Heart left ventricle (tissue), 13 donors: ENCODE data around the gene RNU5D-1.

ENCODE experiments used
- POLR2A ChIP-seq, 2 donors: fragments of 450-650 bp; IDR thresholded peaks; one replicate each; pipeline ENCODE4 v1.6.1; 2017; ENCODE audit warnings: antibody characterized with exemption in 2 of 2, mild to moderate bottlenecking in 2 of 2, moderate library complexity in 2 of 2
- TF ChIP-seq, protein P1 (sequence below), 12 donors: fragments of 200-600 bp; sonication (generic) in 4 of 12; IDR thresholded peaks; one replicate each; pipeline versions ENCODE4 v1.5.0 to v1.8.0; 2018 to 2022; ENCODE audit warnings: antibody characterized with exemption in 12 of 12, mild to moderate bottlenecking in 5 of 12
- donor health status: ischemic (EF 13 %, LVEDD 7.1; RV severe dilation, severe dysfunction).
- donor health status: DM: no; HTN: yes; CAD: no.
- donor health status: DM: no; HTN: no; CAD: no.
- donor health status: ischemic (EF 25% LVEDD 6.9; RV normal size, moderate dysfunction).
- donor health status: ischemic (EF 25% LVEDD 5.7; RV mildly dilated, moderate dysfunction).
- donor health status: ischemic (EF 35%, LVEDD 5.7; RV mildly dilated, moderate dysfunction).
- donor health status: nonischemic (EF 11% LVEDD 7.7; RV severe dilation, severe dysfunction).
- donor health status: DM: yes; HTN: yes; CAD: no.
- donor health status: PGD.
- donor health status: ischemic (EF 29% LVEDD 5.4; RV normal size, mild dysfunction).
- donor health status: nonischemic (EF 23%, LVEDD 6.1; RV moderate dilation, normal function).

- TF ChIP-seq, protein P1, sequence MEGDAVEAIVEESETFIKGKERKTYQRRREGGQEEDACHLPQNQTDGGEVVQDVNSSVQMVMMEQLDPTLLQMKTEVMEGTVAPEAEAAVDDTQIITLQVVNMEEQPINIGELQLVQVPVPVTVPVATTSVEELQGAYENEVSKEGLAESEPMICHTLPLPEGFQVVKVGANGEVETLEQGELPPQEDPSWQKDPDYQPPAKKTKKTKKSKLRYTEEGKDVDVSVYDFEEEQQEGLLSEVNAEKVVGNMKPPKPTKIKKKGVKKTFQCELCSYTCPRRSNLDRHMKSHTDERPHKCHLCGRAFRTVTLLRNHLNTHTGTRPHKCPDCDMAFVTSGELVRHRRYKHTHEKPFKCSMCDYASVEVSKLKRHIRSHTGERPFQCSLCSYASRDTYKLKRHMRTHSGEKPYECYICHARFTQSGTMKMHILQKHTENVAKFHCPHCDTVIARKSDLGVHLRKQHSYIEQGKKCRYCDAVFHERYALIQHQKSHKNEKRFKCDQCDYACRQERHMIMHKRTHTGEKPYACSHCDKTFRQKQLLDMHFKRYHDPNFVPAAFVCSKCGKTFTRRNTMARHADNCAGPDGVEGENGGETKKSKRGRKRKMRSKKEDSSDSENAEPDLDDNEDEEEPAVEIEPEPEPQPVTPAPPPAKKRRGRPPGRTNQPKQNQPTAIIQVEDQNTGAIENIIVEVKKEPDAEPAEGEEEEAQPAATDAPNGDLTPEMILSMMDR (IDR thresholded peaks at IDR 0.05) = no peak
- TF ChIP-seq POLR2A (IDR thresholded peaks at IDR 0.05) = no peak
Measured at GRCh38 chr1:44777547-44777946, 46.6 kb upstream of the RNU5D-1 start.
